Activated T-helper 1 cell treated with Interleukin-2 at 50 U/mL for 16 hours (primary cell): ENCODE measurements around the gene ITSN1.
A peak's percentile ranks its signal among the peaks of the same experiment; 100 is the strongest.
"Not testable (repeated sequence)": the region's sequence is repeated elsewhere in the genome, so short reads cannot be mapped to it uniquely, and the experiment has no call there.

Experiments used
- DNase-seq: peaks from one replicate; pipeline ENCODE4 v3.0.0-alpha.2; 2020; ENCODE audit warnings: low read depth

ITSN1 gene

GRCh38 chr21:33894736-33895288 is 252.5 kb downstream of the ITSN1 start:
- peak; percentile 29 for DNase-seq

DNA sequence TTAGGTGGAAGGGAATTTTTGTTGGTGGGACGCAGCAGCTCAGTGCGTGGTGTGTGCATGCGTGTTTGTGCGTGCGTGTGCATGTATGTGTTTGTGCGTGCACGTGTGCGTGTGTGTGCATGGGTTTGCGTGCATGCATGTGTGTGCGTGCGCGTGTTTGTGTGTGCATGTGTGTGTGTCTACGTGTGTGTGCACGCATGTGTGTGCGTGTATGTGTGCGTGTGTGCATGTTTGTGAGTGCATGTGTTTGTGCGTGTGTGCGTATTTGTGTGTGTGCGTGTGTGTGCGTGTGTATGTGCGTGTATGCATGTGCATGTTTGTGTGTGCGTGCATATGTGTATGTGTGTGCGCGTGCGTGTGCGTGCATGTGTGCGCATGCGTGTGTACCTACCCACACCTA is 253.1 kb downstream of the ITSN1 start:
- no peak for DNase-seq

- DNase-seq, result no peak
Measured at GRCh38 chr21:33896691-33897090, 254.4 kb downstream of the ITSN1 start.

DNA sequence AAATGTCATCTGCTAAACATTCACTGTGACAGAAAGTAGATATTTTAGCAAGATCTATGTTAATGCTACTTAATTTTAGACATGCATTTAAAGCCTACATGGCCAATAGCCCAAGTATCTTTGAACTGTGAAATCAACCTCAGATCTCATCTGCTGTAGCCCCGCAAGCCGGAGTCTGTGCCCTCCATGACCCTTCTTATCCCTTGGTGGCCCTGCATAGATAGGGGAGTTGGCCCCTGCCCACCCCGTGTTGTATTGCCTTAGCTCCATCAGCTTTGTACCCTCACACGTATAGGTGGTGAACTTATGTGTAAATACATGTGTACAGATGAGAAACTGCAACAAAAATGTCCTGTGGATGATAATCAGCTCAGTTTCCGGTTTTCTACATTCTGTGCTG is 254.8 kb downstream of the ITSN1 start:
- no peak for DNase-seq

DNA sequence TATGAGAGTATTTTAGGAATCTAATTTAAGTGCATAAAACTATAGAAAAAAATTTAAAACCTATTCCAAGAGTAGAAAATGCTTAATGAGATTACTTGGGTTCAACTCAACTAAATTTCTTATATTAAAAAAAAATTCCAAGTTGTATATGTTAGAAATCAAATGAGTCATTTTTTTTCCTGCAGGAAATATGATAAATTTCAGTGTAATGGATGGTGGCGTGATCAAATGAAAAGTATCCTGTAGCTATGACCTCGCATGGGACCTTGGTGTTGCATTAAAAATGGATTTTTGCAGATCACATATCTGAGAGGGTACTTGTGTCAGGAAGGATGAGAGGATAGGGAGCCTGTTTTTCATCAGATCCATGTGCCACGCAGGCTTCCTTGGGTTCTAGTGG is 255.4 kb downstream of the ITSN1 start:
- no peak for DNase-seq

- no peak for DNase-seq
Measured at GRCh38 chr21:33898586-33898985, 256.3 kb downstream of the ITSN1 start.

GRCh38 chr21:33899199-33899598 is 256.9 kb downstream of the ITSN1 start:
- DNase-seq, result no peak

GRCh38 chr21:33901412-33902288 is 259.3 kb downstream of the ITSN1 start:
- DNase-seq, result no peak

- DNase-seq, result no peak
Measured at GRCh38 chr21:33902349-33902748, 260.0 kb downstream of the ITSN1 start.

DNA sequence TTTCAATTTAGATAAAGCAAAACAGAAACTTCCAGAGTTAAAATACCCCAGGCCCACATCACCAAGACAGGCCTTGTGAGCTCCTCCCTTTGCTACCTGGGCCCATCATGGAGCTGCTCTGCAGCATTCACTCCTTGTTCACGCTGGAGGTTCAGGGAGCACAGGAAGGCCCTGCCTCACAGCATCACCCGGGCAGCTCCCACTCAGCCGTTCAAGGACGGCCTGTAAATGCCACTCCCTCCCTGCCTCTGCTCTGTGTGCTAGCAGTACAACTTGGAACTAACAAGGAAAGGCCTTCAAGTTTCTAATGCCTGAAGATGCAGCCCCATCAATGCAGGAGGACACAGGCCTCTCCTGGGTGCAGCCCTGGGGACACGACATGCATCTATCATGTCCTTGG is 261.7 kb downstream of the ITSN1 start:
- no peak for DNase-seq

- no peak for DNase-seq
Measured at GRCh38 chr21:33908760-33909159, 266.5 kb downstream of the ITSN1 start.

- no peak for DNase-seq
Measured at GRCh38 chr21:33909756-33910155, 267.5 kb downstream of the ITSN1 start.

DNA sequence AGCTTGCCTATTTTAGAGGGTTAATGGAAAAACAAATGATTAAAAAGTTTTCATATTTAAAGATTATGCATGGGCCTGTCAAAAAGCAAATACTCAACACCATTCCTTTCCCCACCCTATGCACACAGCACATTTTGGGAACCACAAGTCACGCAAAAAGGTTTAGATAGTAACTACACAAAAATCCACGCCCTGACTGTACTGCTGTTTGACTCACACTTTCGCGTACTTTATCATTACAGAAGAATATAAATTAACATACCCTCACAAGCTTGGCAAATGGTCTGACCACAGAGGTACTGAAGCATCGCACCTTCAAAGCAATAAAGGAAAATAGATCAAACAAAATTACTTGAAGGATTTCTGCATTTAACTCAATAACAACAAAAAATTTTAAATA is 271.9 kb downstream of the ITSN1 start:
- no peak for DNase-seq

DNA sequence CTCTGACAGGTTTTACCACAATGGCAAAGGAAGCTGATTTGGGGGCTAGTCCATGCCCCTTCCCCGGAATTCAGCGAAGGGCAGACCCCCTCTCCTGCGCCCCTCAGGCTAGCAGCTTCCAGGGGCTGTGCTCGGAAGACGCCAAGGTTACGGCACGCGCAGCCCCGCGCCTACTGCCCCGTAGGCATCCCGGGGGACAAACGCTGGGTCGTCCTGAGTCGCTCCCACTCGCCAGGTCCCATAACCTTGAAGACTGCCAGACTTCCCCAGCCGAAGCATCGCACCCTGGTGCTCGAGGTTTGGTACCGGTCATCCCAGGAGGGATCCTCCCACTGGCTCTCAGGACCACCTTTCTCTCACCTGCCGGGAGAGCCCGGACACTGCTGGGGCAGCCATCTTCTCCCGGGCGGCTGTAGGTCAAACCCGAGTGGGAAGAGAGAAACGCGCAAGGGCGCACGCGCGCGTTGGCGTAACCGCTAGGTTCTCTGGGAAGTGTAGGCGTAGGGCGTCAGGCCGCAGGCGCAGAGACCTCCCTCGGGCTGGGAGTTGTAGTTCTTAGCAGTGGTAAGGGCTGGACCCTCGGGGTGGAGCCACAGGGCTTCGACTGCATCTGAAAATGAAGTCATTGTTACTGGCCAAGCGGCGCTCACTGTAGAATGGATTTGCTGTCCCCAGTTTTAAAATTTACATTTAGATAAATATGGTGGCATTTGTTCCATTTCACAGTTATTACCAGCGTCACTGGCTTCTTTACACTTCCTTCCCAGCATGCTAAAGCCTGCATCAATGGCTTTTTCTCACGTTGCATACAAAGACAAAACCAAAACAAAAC is 273.3 kb downstream of the ITSN1 start, which contains the start of gene ATP5PO:
Gene ATP5PO (minus strand): TSS at position 437 of the 832 bp plus-strand sequence. CDS start 41 bp downstream, at position 396.
- peak; percentile 92 for DNase-seq

- no peak for DNase-seq
Measured at GRCh38 chr21:33916200-33916567, 273.9 kb downstream of the ITSN1 start.

DNA sequence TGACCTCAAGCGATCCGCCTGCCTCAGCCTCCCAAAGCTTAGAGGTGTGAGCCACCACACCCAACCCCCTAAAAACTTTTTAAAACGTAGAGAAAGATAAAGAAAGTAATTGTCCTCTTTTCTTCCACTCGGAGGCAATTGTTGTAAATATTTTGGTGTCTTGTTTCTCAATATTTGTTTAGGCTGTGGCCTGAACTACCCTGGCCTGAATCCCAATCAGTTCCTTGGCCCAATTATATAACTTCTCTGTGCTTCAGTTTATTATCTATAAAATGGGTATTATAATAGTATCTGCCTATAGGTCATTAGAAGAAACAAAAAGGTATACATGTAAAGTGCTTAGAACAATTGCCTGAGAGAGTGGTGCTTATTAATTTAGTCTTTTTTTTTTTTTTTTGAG is 275.1 kb downstream of the ITSN1 start:
- DNase-seq, result no peak

DNA sequence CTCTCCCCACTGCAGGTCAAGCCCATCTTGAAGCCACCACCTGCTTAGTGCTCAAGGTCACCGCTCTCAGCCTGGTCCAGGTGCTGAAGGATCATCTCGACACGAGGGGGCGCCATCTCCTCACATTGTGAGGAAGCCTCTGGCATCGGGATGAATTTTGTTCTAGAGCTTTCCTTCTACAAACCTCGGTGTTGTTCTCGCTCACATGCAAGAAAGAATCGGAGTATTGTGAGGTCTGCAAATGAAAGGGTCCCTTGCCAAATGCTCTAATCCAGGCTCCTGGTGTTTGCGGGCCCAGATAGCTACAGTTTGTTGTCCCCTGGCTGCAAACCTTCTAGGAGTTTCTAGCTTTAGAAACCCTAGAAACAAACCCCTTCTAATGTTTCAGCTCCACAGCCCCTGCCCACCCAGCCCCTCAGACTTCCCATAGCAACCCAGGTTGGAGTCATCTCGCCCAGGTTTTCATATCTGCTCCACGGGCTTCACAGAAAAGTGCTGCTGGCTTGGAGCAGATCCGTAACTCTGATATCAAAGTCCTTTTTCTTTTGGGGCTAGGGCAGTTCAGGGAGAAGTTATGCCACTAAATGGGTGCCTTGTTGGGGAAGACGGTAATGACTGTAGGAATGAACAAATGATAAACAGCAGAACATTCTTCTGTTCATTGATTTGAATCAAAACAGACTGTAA is 281.9 kb downstream of the ITSN1 start:
- DNase-seq, result peak; percentile 80

- DNase-seq, result no peak
Measured at GRCh38 chr21:33924766-33925100, 282.4 kb downstream of the ITSN1 start.

GRCh38 chr21:33926248-33926647 is 283.9 kb downstream of the ITSN1 start:
- not testable (repeated sequence) for DNase-seq

DNA sequence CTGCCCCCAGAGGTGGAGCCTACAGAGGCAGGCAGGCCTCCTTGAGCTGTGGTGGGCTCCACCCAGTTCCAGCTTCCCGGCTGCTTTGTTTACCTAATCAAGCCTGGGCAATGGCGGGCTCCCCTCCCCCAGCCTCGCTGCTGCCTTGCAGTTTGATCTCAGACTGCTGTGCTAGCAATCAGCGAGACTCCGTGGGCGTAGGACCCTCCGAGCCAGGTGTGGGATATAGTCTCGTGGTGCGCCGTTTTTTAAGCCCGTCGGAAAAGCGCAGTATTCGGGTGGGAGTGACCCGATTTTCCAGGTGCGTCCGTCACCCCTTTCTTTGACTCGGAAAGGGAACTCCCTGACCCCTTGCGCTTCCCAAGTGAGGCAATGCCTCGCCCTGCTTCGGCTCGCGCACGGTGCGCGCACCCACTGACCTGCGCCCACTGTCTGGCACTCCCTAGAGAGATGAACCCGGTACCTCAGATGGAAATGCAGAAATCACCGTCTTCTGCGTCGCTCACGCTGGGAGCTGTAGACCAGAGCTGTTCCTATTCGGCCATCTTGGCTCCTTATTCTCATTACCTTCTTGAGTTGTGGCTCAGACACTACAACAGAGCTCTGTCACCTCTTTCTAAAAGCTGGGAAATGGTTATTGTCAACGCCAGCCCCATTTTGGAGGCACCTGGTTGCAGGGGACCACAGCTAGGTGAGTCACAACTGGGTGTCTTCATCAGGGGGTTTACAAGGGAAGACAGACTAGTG is 288.9 kb downstream of the ITSN1 start:
- peak; percentile 57 for DNase-seq

GRCh38 chr21:33931799-33932390 is 289.6 kb downstream of the ITSN1 start:
- DNase-seq, result no peak
